Right lobe of liver (tissue), 6 donors: ENCODE data around the gene CARMIL1. TPM values are rescaled to one million over a fixed set of nuclear protein-coding genes. Genes with fewer than 3 reads are reported as not detected.

Source experiments
- ATAC-seq, 4 donors: fragments of 200-7000 bp; cut with Tn5 transposase; one replicate each; pipeline ENCODE4 v1.9.1; 2020; ENCODE audit warnings: mild to moderate bottlenecking in 4 of 4, moderate library complexity in 4 of 4
- DNase-seq, 3 donors: peaks; one replicate each; pipeline ENCODE4 v3.0.0-alpha.2; 2020
- H3K27ac ChIP-seq, 3 donors: fragments of 200-600 bp; one replicate each; pipeline ENCODE4 v1.8.0; 2022
- H3K27me3 ChIP-seq, 2 donors: fragments of 200-600 bp; one replicate each; pipeline ENCODE4 v1.8.0; 2022
- H3K36me3 ChIP-seq, 4 donors: fragments of 200-600 bp; sonication (generic) in 1 of 4; one replicate each; pipeline versions ENCODE4 v1.5.1 to v1.8.0; 2017 to 2022; ENCODE audit warnings: control low read depth in 1 of 4
- H3K4me1 ChIP-seq, 4 donors: fragments of 200-600 bp; sonication (generic) in 1 of 4; one replicate each; pipeline versions ENCODE4 v1.5.1 to v1.8.0; 2017 to 2022; ENCODE audit warnings: control low read depth in 1 of 4
- H3K4me3 ChIP-seq, 3 donors: fragments of 200-600 bp; one replicate each; pipeline ENCODE4 v1.8.0; 2022
- H3K9me3 ChIP-seq, 4 donors: fragments of 200-600 bp; sonication (generic) in 1 of 4; one replicate each; pipeline versions ENCODE4 v1.5.1 to v1.8.0; 2017 to 2022; ENCODE audit warnings: control low read depth in 1 of 4
- POLR2A ChIP-seq: fragments of 450-650 bp; IDR thresholded peaks from one replicate; pipeline ENCODE4 v1.6.1; 2017; ENCODE audit warnings: antibody characterized with exemption, mild to moderate bottlenecking
- WGBS: methylation state at CpG from one replicate; pipeline ENCODE4 v1.1.6; 2018; ENCODE audit warnings: low coverage, low lambda C conversion rate; ENCODE audit not compliant: insufficient coverage; ENCODE audit errors: missing lambda C conversion rate; 5-methylcytosine and 5-hydroxymethylcytosine counted together
- intact Hi-C, 2 donors: fragments of 100-400 bp; cut with DNase I; formaldehyde crosslinking; loops; one replicate each; pipeline versions ENCODE4 v1.11.2 to v1.14.1; 2022
- total RNA-seq, 6 experiments: library from RNA; depleted of rRNA in 2 of 6; stranded (reverse); fragments of >200 nt in 2 of 6; fragmentation: NEBNext Ultra II Directional in 3 of 6; extraction: Animal tissue kit (Norgen Biotek cat#: 25700) in 3 of 6; gene quantifications; one replicate each; pipeline versions ENCODE4 v1.1.0 to v1.2.4, GENCODE V29; 2016 to 2023
- TF ChIP-seq, protein P1 (sequence below), 4 donors: fragments of 200-600 bp in 3 of 4; fragments of 450-650 bp in 1 of 4; IDR thresholded peaks; one replicate each; pipeline versions ENCODE4 v1.5.1 to v1.8.0; 2016 to 2022; ENCODE audit warnings: antibody characterized with exemption in 4 of 4, mild to moderate bottlenecking in 2 of 4
- donor health status: DM: no; HTN: yes; CAD: no.
- donor health status: DM: no; HTN: no; CAD: no.
- donor health status: DM: no; HTN: no; CAD: no.
- donor health status: DM: no; HTN: yes; CAD: no.
- donor health status: DM: no; HTN: yes; CAD: no.

The CARMIL1 gene
- total RNA-seq, 6 experiments from 2014 or later = 3.3 to 8.6 (median 4.6) TPM

DNA sequence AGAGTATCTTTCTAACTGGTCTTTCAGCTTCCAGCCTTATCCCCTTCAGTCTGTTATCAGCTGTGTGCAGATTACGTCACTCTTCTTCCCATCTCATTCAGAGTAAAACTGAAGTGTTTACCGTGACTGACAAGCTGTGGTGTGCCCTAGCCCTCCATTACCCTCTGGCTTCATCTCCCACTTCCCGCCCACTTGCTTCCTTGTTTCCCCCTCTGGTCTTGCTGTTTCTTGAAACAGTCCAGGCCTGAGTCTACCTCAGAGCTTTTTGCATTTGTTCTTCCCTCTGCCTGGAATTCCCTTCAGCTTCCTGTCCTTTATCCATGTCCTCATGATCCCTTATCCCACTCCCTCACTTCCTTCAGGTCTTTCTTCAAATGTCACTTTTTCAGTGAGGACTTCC, 66.9 kb downstream of the CARMIL1 start:
- Histone ChIP-seq H3K36me3 (no peaks in the 10 kb centered on the region), H3K27me3 (no peaks in the 10 kb centered on the region), H3K4me3 (no peak overlapping the region), H3K27ac (no peak overlapping the region), H3K4me1 (no peaks in the 10 kb centered on the region), H3K9me3 (no peaks in the 10 kb centered on the region)
- no peak for DNase-seq
- TF ChIP-seq POLR2A = no peak
- TF ChIP-seq, protein P1, sequence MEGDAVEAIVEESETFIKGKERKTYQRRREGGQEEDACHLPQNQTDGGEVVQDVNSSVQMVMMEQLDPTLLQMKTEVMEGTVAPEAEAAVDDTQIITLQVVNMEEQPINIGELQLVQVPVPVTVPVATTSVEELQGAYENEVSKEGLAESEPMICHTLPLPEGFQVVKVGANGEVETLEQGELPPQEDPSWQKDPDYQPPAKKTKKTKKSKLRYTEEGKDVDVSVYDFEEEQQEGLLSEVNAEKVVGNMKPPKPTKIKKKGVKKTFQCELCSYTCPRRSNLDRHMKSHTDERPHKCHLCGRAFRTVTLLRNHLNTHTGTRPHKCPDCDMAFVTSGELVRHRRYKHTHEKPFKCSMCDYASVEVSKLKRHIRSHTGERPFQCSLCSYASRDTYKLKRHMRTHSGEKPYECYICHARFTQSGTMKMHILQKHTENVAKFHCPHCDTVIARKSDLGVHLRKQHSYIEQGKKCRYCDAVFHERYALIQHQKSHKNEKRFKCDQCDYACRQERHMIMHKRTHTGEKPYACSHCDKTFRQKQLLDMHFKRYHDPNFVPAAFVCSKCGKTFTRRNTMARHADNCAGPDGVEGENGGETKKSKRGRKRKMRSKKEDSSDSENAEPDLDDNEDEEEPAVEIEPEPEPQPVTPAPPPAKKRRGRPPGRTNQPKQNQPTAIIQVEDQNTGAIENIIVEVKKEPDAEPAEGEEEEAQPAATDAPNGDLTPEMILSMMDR (IDR thresholded peaks at IDR 0.05) = no peak
- intact Hi-C loops = no loop called here
- ATAC-seq = peak in 2 of 4 donors; percentile 16 to 57
- WGBS = 59% methylated on average over 3 of the region's 3 CpGs

DNA sequence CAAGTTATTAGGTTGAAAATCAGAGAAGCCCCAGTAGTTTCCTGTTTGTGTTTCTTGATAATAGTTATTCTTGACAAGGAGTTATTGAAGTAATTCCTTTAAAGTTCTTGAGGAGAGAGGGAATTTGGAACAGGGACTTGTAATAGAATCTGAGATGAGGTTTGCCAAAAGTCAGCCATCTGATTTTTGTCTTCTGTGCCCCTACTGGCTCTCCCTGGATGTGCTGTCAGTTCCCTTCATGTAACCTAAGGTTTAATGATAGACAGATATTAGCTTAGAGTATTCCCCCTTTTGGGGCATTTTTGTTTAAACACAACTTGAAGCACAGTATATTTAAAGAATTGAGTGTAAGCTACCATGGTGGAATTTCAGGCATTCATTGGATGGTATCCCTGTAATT, 71.4 kb downstream of the CARMIL1 start:
- H3K27me3 ChIP-seq = no peaks in the 10 kb centered on the region
- no peaks in the 10 kb centered on the region for H3K9me3 ChIP-seq
- no peaks in the 10 kb centered on the region for H3K36me3 ChIP-seq
- TF ChIP-seq, protein P1 (IDR thresholded peaks at IDR 0.05) = no peak
- TF ChIP-seq POLR2A = no peak
- intact Hi-C loops = no loop called here
- no peak overlapping the region for H3K4me3 ChIP-seq
- ATAC-seq = no peak
- no peaks in the 10 kb centered on the region for H3K4me1 ChIP-seq
- no peak overlapping the region for H3K27ac ChIP-seq
- no peak for DNase-seq

DNA sequence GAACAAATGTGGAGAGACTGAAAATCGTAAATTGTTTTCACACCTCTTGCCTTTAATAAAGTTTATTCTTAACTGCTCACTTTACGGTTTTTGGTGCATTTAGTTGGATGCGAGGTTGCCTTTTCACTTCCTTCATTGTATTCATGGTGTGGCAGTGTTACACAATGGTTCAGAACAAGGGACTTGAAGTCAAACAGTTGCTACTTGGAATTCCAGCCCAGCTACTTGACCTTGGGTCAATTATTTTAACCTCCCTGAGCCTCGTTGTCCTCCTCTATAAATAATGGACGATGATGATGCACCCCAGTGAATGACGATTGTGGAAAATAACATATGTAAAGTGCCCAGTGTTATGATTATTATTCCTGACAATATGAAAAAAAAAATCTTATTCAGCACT, 72.3 kb downstream of the CARMIL1 start:
- 78% methylated on average over 5 of the region's 6 CpGs for WGBS
- ATAC-seq = peak in 1 of 4 donors; percentile 19
- no peak for DNase-seq
- H3K27ac ChIP-seq = no peak overlapping the region
- intact Hi-C loops = no loop called here
- H3K9me3 ChIP-seq = no peaks in the 10 kb centered on the region
- H3K4me1 ChIP-seq = no peaks in the 10 kb centered on the region
- TF ChIP-seq POLR2A = no peak
- TF ChIP-seq, protein P1 (IDR thresholded peaks at IDR 0.05) = no peak
- no peaks in the 10 kb centered on the region for H3K27me3 ChIP-seq
- H3K36me3 ChIP-seq = no peaks in the 10 kb centered on the region
- H3K4me3 ChIP-seq = no peak overlapping the region

DNA sequence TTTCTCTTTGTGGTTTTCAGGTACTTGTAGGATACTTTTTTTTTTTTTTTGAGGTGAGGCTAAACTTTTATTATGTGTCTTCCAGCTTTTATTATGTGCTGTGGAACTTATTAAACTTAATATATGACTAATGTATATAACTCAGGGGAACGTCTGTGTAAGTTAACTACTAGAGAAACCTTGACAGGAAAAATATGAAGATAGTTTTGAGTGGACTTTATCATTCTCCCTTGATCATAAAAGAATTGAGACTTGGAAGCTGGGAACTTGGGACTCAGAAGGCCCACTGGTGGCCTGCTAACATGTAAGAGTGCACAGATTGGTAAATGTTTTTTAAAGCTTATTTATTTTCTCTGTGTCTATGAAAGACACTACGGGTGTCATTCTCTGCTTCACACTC, 73.1 kb downstream of the CARMIL1 start:
- ATAC-seq = no peak
- no peaks in the 10 kb centered on the region for H3K9me3 ChIP-seq
- no peaks in the 10 kb centered on the region for H3K4me1 ChIP-seq
- DNase-seq = no peak
- TF ChIP-seq, protein P1 (IDR thresholded peaks at IDR 0.05) = no peak
- TF ChIP-seq POLR2A = no peak
- H3K27me3 ChIP-seq = no peaks in the 10 kb centered on the region
- 60% methylated on average over 2 of the region's 2 CpGs for WGBS
- intact Hi-C loops = no loop called here
- H3K36me3 ChIP-seq = no peaks in the 10 kb centered on the region
- no peak overlapping the region for H3K4me3 ChIP-seq
- no peak overlapping the region for H3K27ac ChIP-seq
